DMS 273 (cell line): ENCODE results near the gene CHDH.

Experiments
- DNase-seq: peaks from one replicate; lab custom pipeline; 2025; ENCODE audit not compliant: unreplicated experiment; lab: John Stamatoyannopoulos, UW

Gene CHDH

GRCh38 chr3:53764026-53764775 is 82.0 kb downstream of the CHDH start:
- peak; percentile 53 for DNase-seq

DNA sequence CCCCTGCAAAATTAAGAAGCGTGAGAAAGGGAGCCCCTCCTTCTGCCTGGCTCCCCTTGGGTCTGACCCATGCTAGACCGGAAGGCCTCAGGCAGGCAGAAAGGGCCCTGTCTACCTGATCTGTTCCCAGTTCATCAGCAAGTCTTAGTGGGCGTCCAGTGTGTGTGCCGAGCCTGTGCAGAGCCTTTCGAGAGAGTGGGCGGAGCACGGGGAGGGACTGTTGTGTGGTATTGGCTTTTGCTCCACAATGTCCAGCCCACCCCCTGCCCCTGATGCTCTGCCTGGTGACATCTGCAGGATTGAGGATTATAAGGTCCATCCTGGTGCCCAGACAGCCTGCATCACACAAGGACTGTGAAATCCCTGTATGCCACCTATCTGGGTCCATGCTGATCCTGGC is 82.9 kb downstream of the CHDH start:
- DNase-seq: no peak
